OCI-LY1 (cell line): ENCODE measurements around the gene THOC1.

Source experiments
- H2AFZ ChIP-seq: fragments of 200-600 bp; sonication (generic), shearing (Covaris generic); 2 replicates; pipeline ENCODE4 v1.6.0; 2014; ENCODE audit warnings: antibody characterized with exemption, mild to moderate bottlenecking, low read length
- H3F3A ChIP-seq: fragments of 200-600 bp; sonication (generic), shearing (Covaris generic); 2 replicates; pipeline ENCODE4 v1.6.0; 2014; ENCODE audit warnings: mild to moderate bottlenecking, antibody characterized with exemption, low read length, moderate library complexity; ENCODE audit not compliant: insufficient read depth
- H3K27ac ChIP-seq: fragments of 200-600 bp; sonication (generic); 2 replicates; pipeline ENCODE4 v1.5.1; 2014; ENCODE audit warnings: low read length, mixed run types, mild to moderate bottlenecking, low read depth; ENCODE audit not compliant: poor library complexity, severe bottlenecking
- H3K27me3 ChIP-seq: fragments of 200-600 bp; sonication (generic); 2 replicates; pipeline ENCODE4 v1.6.0; 2014; ENCODE audit warnings: antibody characterized with exemption, mild to moderate bottlenecking, low read length, moderate library complexity; ENCODE audit not compliant: insufficient read depth
- H3K36me3 ChIP-seq: fragments of 200-600 bp; sonication (generic); 2 replicates; pipeline ENCODE4 v1.6.1; 2014; ENCODE audit warnings: mild to moderate bottlenecking, antibody characterized with exemption, low read length, moderate library complexity, mixed read lengths; ENCODE audit not compliant: insufficient read depth
- H3K4me1 ChIP-seq: fragments of 200-600 bp; sonication (generic); 2 replicates; pipeline ENCODE4 v1.5.1; 2014; ENCODE audit warnings: mild to moderate bottlenecking, low read length, moderate library complexity; ENCODE audit not compliant: insufficient read depth, severe bottlenecking
- H3K4me2 ChIP-seq: fragments of 200-600 bp; sonication (generic), shearing (Covaris generic); 2 replicates; pipeline ENCODE4 v1.6.1; 2014; ENCODE audit warnings: low read length
- H3K4me3 ChIP-seq: fragments of 200-600 bp; sonication (generic); 2 replicates; pipeline ENCODE4 v1.5.1; 2014; ENCODE audit warnings: low read length, low read depth, mild to moderate bottlenecking, mixed read lengths; ENCODE audit not compliant: poor library complexity, severe bottlenecking
- H3K79me2 ChIP-seq: fragments of 200-600 bp; shearing (Covaris generic); 2 replicates; pipeline ENCODE4 v1.6.1; 2016; ENCODE audit warnings: mixed run types, low read length, mixed read lengths; ENCODE audit not compliant: insufficient read depth
- H3K9ac ChIP-seq: fragments of 200-600 bp; sonication (generic), shearing (Covaris generic); 2 replicates; pipeline ENCODE4 v1.6.1; 2014; ENCODE audit warnings: mild to moderate bottlenecking, low read length, mixed read lengths
- H3K9me2 ChIP-seq: fragments of 200-600 bp; sonication (generic), shearing (Covaris generic); 2 replicates; pipeline ENCODE4 v1.6.1; 2014; ENCODE audit warnings: low read depth, mild to moderate bottlenecking, low read length, mixed read lengths
- H3K9me3 ChIP-seq: fragments of 200-600 bp; shearing (Covaris generic); 2 replicates; pipeline ENCODE4 v1.6.1; 2014; ENCODE audit warnings: low read length, mixed read lengths
- H4K20me1 ChIP-seq: fragments of 200-600 bp; sonication (generic), shearing (Covaris generic); 2 replicates; pipeline ENCODE4 v1.6.0; 2016; ENCODE audit warnings: mild to moderate bottlenecking, low read length; ENCODE audit not compliant: insufficient read depth
- EZH2 ChIP-seq: fragments of 200-600 bp; sonication (generic), shearing (Covaris generic); IDR thresholded peaks from 2 replicates; pipeline ENCODE4 v1.8.0; 2017; ENCODE audit warnings: borderline replicate concordance, mixed run types, mild to moderate bottlenecking, antibody characterized with exemption, low read length, moderate library complexity, mixed read lengths
- TF ChIP-seq, protein P1 (sequence below): fragments of 200-600 bp; sonication (generic), shearing (Covaris generic); IDR thresholded peaks from 2 replicates; pipeline ENCODE4 v1.5.1; 2017; ENCODE audit warnings: mild to moderate bottlenecking, antibody characterized with exemption, low read length, moderate library complexity, mixed read lengths

The THOC1 gene

DNA sequence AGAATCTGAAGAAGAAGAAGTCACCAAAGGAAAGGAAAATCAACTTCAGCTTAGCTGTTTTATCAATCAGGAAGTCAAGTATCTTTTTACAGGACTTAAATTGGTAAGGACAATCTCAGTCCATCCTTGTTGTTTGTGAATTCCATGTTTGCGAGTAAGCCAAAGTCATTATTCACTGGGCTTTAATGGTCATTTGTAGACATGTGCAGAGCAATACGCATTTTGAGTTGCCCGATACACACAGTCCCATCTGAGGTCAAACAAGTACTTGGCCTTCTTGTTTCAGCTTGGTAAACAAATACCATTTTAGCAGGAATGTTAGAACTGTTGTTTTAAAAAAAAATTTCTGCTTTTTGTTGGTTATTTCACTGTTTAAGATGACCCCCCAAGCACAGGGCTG is 68.6 kb downstream of the THOC1 start:
- Histone ChIP-seq H3K79me2 (no peaks in the 10 kb centered on the region), H3K36me3 (peaks cover 51% of the 10 kb centered on the region), H3K4me3 (no peak overlapping the region), H3K27me3 (no peaks in the 10 kb centered on the region), H3K27ac (no peak overlapping the region), H4K20me1 (no peaks in the 10 kb centered on the region), H3K9me2 (no peaks in the 10 kb centered on the region), H3K4me1 (no peaks in the 10 kb centered on the region), H3K9ac (no peak overlapping the region), H3F3A (no peaks in the 10 kb centered on the region), H2AFZ (no peak overlapping the region), H3K9me3 (no peaks in the 10 kb centered on the region), H3K4me2 (no peak overlapping the region)
- no peak for TF ChIP-seq EZH2
- TF ChIP-seq, protein P1, sequence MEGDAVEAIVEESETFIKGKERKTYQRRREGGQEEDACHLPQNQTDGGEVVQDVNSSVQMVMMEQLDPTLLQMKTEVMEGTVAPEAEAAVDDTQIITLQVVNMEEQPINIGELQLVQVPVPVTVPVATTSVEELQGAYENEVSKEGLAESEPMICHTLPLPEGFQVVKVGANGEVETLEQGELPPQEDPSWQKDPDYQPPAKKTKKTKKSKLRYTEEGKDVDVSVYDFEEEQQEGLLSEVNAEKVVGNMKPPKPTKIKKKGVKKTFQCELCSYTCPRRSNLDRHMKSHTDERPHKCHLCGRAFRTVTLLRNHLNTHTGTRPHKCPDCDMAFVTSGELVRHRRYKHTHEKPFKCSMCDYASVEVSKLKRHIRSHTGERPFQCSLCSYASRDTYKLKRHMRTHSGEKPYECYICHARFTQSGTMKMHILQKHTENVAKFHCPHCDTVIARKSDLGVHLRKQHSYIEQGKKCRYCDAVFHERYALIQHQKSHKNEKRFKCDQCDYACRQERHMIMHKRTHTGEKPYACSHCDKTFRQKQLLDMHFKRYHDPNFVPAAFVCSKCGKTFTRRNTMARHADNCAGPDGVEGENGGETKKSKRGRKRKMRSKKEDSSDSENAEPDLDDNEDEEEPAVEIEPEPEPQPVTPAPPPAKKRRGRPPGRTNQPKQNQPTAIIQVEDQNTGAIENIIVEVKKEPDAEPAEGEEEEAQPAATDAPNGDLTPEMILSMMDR, result no peak

- Histone ChIP-seq H3K36me3 (peaks cover 37% of the 10 kb centered on the region), H3K4me2 (no peak overlapping the region), H3K9ac (no peak overlapping the region), H4K20me1 (no peaks in the 10 kb centered on the region), H2AFZ (no peak overlapping the region), H3K27ac (no peak overlapping the region), H3K4me3 (no peak overlapping the region), H3K9me3 (no peaks in the 10 kb centered on the region), H3K27me3 (no peaks in the 10 kb centered on the region), H3F3A (no peaks in the 10 kb centered on the region), H3K4me1 (no peaks in the 10 kb centered on the region), H3K9me2 (no peaks in the 10 kb centered on the region), H3K79me2 (0 out of 2 replicates have a peak, but pooled peaks cover under 1% of the 10 kb centered on the region)
- TF ChIP-seq, protein P1, result no peak
- TF ChIP-seq EZH2, result no peak
Measured at GRCh38 chr18:195651-196050, 72.2 kb downstream of the THOC1 start.

- Histone ChIP-seq H3K9me2 (no peaks in the 10 kb centered on the region), H3K9ac (no peak overlapping the region), H3K4me1 (no peaks in the 10 kb centered on the region), H3K27me3 (no peaks in the 10 kb centered on the region), H3K27ac (no peak overlapping the region), H3K4me3 (no peak overlapping the region), H3K9me3 (no peaks in the 10 kb centered on the region), H3K4me2 (no peak overlapping the region), H3K36me3 (peaks cover 24% of the 10 kb centered on the region), H3K79me2 (peaks cover 8% of the 10 kb centered on the region; the same call in 1 of the 2 replicates), H3F3A (no peaks in the 10 kb centered on the region), H4K20me1 (no peaks in the 10 kb centered on the region), H2AFZ (no peak overlapping the region)
- TF ChIP-seq, protein P1, result no peak
- no peak for TF ChIP-seq EZH2
Measured at GRCh38 chr18:192801-193200, 75.0 kb downstream of the THOC1 start.
